H9 (cell line): ENCODE data around the gene TCF7L2. TPM values are rescaled to one million over a fixed set of nuclear protein-coding genes. Genes with fewer than 3 reads are reported as not detected.

Experiments
- DNase-seq: peaks from one replicate; pipeline ENCODE4 v3.0.0-alpha.2; 2017
- H2AFZ ChIP-seq: one replicate; pipeline ENCODE4 v1.6.1; 2013; ENCODE audit warnings: mild to moderate bottlenecking, low read length, control low read depth, moderate library complexity
- H2AK5ac ChIP-seq: 2 replicates; pipeline ENCODE4 v1.6.1; 2013; ENCODE audit warnings: low read length, control low read depth, mixed read lengths; ENCODE audit not compliant: insufficient read length
- H2BK120ac ChIP-seq: one replicate; pipeline ENCODE4 v1.6.1; 2013; ENCODE audit warnings: low read depth, mild to moderate bottlenecking, low read length, control low read depth, inconsistent platforms; ENCODE audit not compliant: poor library complexity, severe bottlenecking
- H2BK12ac ChIP-seq: 2 replicates; pipeline ENCODE4 v1.6.1; 2013; ENCODE audit warnings: low read length, control low read depth, mixed read lengths, low read depth; ENCODE audit not compliant: insufficient read length
- H2BK15ac ChIP-seq: 2 replicates; pipeline ENCODE4 v1.6.1; 2013; ENCODE audit warnings: low read depth, low read length, control low read depth
- H2BK20ac ChIP-seq: one replicate; pipeline ENCODE4 v1.6.1; 2013; ENCODE audit warnings: low read depth, mild to moderate bottlenecking, low read length, control low read depth, inconsistent platforms; ENCODE audit not compliant: poor library complexity, severe bottlenecking
- H2BK5ac ChIP-seq: 2 replicates; pipeline ENCODE4 v1.6.1; 2013; ENCODE audit warnings: low read length, control low read depth, mixed read lengths; ENCODE audit not compliant: insufficient read length
- H3K14ac ChIP-seq: 2 replicates; pipeline ENCODE4 v1.6.1; 2013; ENCODE audit warnings: low read length, control low read depth; ENCODE audit not compliant: insufficient read depth
- H3K18ac ChIP-seq: 2 replicates; pipeline ENCODE4 v1.6.1; 2013; ENCODE audit warnings: low read depth, mild to moderate bottlenecking, mixed read lengths, low read length, control low read depth; ENCODE audit not compliant: insufficient read length
- H3K23ac ChIP-seq: 2 replicates; pipeline ENCODE4 v1.6.1; 2013; ENCODE audit warnings: low read length, control low read depth, mixed read lengths, low read depth; ENCODE audit not compliant: insufficient read length
- H3K23me2 ChIP-seq: 2 replicates; pipeline ENCODE4 v1.6.1; 2013; ENCODE audit warnings: low read depth, mild to moderate bottlenecking, mixed read lengths, low read length, control low read depth; ENCODE audit not compliant: insufficient read length, poor library complexity, severe bottlenecking
- H3K27ac ChIP-seq: 2 replicates; pipeline ENCODE4 v1.5.1; 2013; ENCODE audit warnings: low read length, control low read depth, mixed read lengths, low read depth; ENCODE audit not compliant: insufficient read length
- H3K27me3 ChIP-seq: 2 replicates; pipeline ENCODE4 v1.6.1; 2013; ENCODE audit warnings: low read length, control low read depth, inconsistent platforms; ENCODE audit not compliant: insufficient read depth
- H3K4ac ChIP-seq: 2 replicates; pipeline ENCODE4 v1.6.1; 2013; ENCODE audit warnings: low read depth, mild to moderate bottlenecking, control low read depth, inconsistent platforms, low read length, moderate library complexity
- H3K4me1 ChIP-seq: 2 replicates; pipeline ENCODE4 v1.6.1; 2013; ENCODE audit warnings: low read length, control low read depth, inconsistent platforms; ENCODE audit not compliant: insufficient read depth
- H3K4me2 ChIP-seq: 2 replicates; pipeline ENCODE4 v1.6.1; 2013; ENCODE audit warnings: low read length, control low read depth, mixed read lengths; ENCODE audit not compliant: insufficient read length, insufficient read depth
- H3K56ac ChIP-seq: 2 replicates; pipeline ENCODE4 v1.6.1; 2013; ENCODE audit warnings: low read depth, mild to moderate bottlenecking, mixed read lengths, low read length, control low read depth; ENCODE audit not compliant: insufficient read length
- H3K79me1 ChIP-seq: 2 replicates; pipeline ENCODE4 v1.6.1; 2013; ENCODE audit warnings: low read depth, mild to moderate bottlenecking, moderate library complexity, low read length, control low read depth, inconsistent platforms; ENCODE audit not compliant: insufficient read depth, poor library complexity, severe bottlenecking
- H3K79me2 ChIP-seq: 2 replicates; pipeline ENCODE4 v1.6.1; 2013; ENCODE audit warnings: low read length, control low read depth, inconsistent platforms; ENCODE audit not compliant: insufficient read depth
- H3K9ac ChIP-seq: 2 replicates; pipeline ENCODE4 v1.6.1; 2013; ENCODE audit warnings: low read length, control low read depth, mixed read lengths; ENCODE audit not compliant: insufficient read length; ENCODE audit errors: extremely low read depth
- H3K9me3 ChIP-seq: one replicate; pipeline ENCODE4 v1.6.1; 2013; ENCODE audit warnings: low read depth, low read length, inconsistent platforms; ENCODE audit not compliant: control insufficient read depth
- H3T11ph ChIP-seq: one replicate; pipeline ENCODE4 v1.6.1; 2013; ENCODE audit warnings: mild to moderate bottlenecking, low read length, control low read depth, inconsistent platforms
- H4K20me1 ChIP-seq: one replicate; pipeline ENCODE4 v1.6.1; 2013; ENCODE audit not compliant: control insufficient read depth, insufficient read length, insufficient read depth
- H4K5ac ChIP-seq: 2 replicates; pipeline ENCODE4 v1.6.1; 2013; ENCODE audit warnings: low read depth, mild to moderate bottlenecking, mixed read lengths, low read length, control low read depth; ENCODE audit not compliant: insufficient read length
- H4K8ac ChIP-seq: replicated peaks from 2 replicates; pipeline ENCODE4 v1.6.1; 2013; ENCODE audit warnings: low read length, control low read depth, mixed read lengths, low read depth; ENCODE audit not compliant: insufficient read length
- H4K91ac ChIP-seq: 2 replicates; pipeline ENCODE4 v1.6.1; 2013; ENCODE audit warnings: low read depth, mild to moderate bottlenecking, moderate library complexity, mixed read lengths, low read length, control low read depth; ENCODE audit not compliant: insufficient read length
- H3K27ac Mint-ChIP-seq, 3 experiments: 2 replicates in 2 of 3; 3 replicates in 1 of 3; pipeline ENCODE4 v1.8.0; 2020 to 2021; ENCODE audit warnings: mixed read lengths in 3 of 3, mild to moderate bottlenecking in 1 of 3, moderate library complexity in 1 of 3
- H3K27me3 Mint-ChIP-seq: 2 replicates; pipeline ENCODE4 v1.8.0; 2021; ENCODE audit warnings: low read depth, mild to moderate bottlenecking, moderate library complexity, mixed read lengths
- H3K36me3 Mint-ChIP-seq, 3 experiments: 2 replicates in 2 of 3; 3 replicates in 1 of 3; pipeline ENCODE4 v1.8.0; 2020 to 2021; ENCODE audit warnings: low read depth in 3 of 3, mixed read lengths in 3 of 3; ENCODE audit not compliant: insufficient read depth in 1 of 3
- H3K4me1 Mint-ChIP-seq, 2 experiments: 2 replicates each; pipeline ENCODE4 v1.8.0; 2020; ENCODE audit warnings: mixed read lengths in 2 of 2
- H3K4me3 Mint-ChIP-seq, 2 experiments: 2 replicates in 1 of 2; 3 replicates in 1 of 2; pipeline ENCODE4 v1.8.0; 2020 to 2021; ENCODE audit warnings: mild to moderate bottlenecking in 2 of 2, mixed read lengths in 2 of 2, moderate library complexity in 1 of 2
- H3K9me3 Mint-ChIP-seq, 2 experiments: 2 replicates in 1 of 2; 3 replicates in 1 of 2; pipeline ENCODE4 v1.8.0; 2020; ENCODE audit warnings: mild to moderate bottlenecking in 2 of 2, mixed read lengths in 2 of 2, moderate library complexity in 1 of 2
- CTCF ChIP-seq: fragments of 200-600 bp; sonication (generic); conservative IDR thresholded peaks from 3 replicates; pipeline ENCODE4 v1.8.0; 2021; ENCODE audit warnings: antibody characterized with exemption, mild to moderate bottlenecking
- WGBS: extraction: QIAGEN DNeasy Blood & Tissue Kit; methylation state at CpG from one replicate; pipeline ENCODE4 v1.1.7; 2013; ENCODE audit warnings: missing lambda C conversion rate, low lambda C conversion rate, mixed read lengths; ENCODE audit not compliant: insufficient read length; ENCODE audit errors: extremely low coverage; 5-methylcytosine and 5-hydroxymethylcytosine counted together
- total RNA-seq: library from RNA; stranded (reverse); gene quantifications from 2 replicates; pipeline ENCODE4 v1.2.1, GENCODE V29; 2021

TCF7L2 gene
- total RNA-seq, 1 experiment from 2014 or later: 71.1 TPM

DNA sequence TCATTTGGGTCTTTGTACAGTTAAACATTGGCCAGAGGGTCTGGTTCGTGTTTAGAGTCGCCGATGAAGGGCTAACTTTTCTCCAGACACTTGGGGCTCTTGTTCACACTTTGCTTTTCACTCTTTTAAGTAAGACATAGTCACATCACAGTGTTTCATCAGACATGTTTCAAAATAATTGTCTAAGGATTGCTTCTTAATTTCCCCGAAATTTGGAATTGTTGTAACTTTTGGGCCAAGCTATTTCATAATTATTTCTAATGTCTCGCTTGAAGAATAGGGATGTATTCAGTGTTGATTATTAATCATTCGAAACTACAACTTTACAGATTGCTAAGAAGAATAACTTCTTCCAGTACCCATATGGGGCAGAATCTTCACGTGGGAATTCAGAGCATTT is 92.8 kb downstream of the TCF7L2 start:
- no peak overlapping the region for H2AFZ ChIP-seq
- H2BK15ac ChIP-seq: no peak overlapping the region
- no peak overlapping the region for H2BK20ac ChIP-seq
- no peaks in the 10 kb centered on the region for H3K27me3 ChIP-seq
- no peak overlapping the region for H3K9ac ChIP-seq
- WGBS: no CpG with 5 or more reads among the region's 7 CpGs
- Mint-ChIP-seq H3K36me3 (peaks cover 26 to 42% (median 42%) of the 10 kb centered on the region in 3 experiments), H3K4me1 (peaks cover 57 to 64% of the 10 kb centered on the region in 2 experiments), H3K9me3 (no peaks in the 10 kb centered on the region), H3K4me3 (no peak overlapping the region), H3K27ac (no peak overlapping the region; a peak in 1 of 7 replicates), H3K27me3 (no peaks in the 10 kb centered on the region)
- no peak overlapping the region for H4K91ac ChIP-seq
- peaks cover 5% of the 10 kb centered on the region; the same call in 1 of the 2 replicates for H3K4me1 ChIP-seq
- no peaks in the 10 kb centered on the region for H3K9me3 ChIP-seq
- H4K5ac ChIP-seq: no peak overlapping the region
- H4K8ac ChIP-seq: no peak overlapping the region
- no peak overlapping the region for H3K14ac ChIP-seq
- peaks cover 17% of the 10 kb centered on the region for H3K79me1 ChIP-seq
- H4K20me1 ChIP-seq: no peaks in the 10 kb centered on the region
- no peak overlapping the region for H3K23ac ChIP-seq
- no peak overlapping the region for H3T11ph ChIP-seq
- no peak overlapping the region for H3K4me2 ChIP-seq
- H3K56ac ChIP-seq: no peak overlapping the region
- H3K18ac ChIP-seq: no peak overlapping the region
- H3K27ac ChIP-seq: no peak overlapping the region
- H3K79me2 ChIP-seq: peaks cover 19% of the 10 kb centered on the region; the same call in 1 of the 2 replicates
- no peaks in the 10 kb centered on the region for H3K23me2 ChIP-seq
- no peak overlapping the region for H2BK120ac ChIP-seq
- no peak overlapping the region for H3K4ac ChIP-seq
- no peak for TF ChIP-seq CTCF
- DNase-seq: no peak
- no peak overlapping the region for H2BK12ac ChIP-seq
- no peak overlapping the region for H2AK5ac ChIP-seq
- no peak overlapping the region for H2BK5ac ChIP-seq
